Small intestine (tissue), 7 donors: ENCODE measurements around the gene PPP1R3E. TPM values are rescaled to one million over a fixed set of nuclear protein-coding genes. Genes with fewer than 3 reads are reported as not detected.

ENCODE experiments used
- DNase-seq, 2 donors: peaks; one replicate each; pipeline versions ENCODE4 v3.0.0 to v3.0.0-alpha.2; 2013
- FAIRE-seq: peaks from 2 replicates; lab custom pipeline; 2012; peaks lifted over from hg19 to GRCh38; lab: Jason Lieb, UNC
- H3K27ac ChIP-seq, 3 donors: one replicate each; pipeline ENCODE4 v1.5.1; 2013; ENCODE audit warnings: low read length in 2 of 3, mild to moderate bottlenecking in 2 of 3, control low read depth in 1 of 3, inconsistent platforms in 1 of 3, low read depth in 1 of 3, moderate library complexity in 1 of 3
- H3K27me3 ChIP-seq, 3 donors: one replicate each; pipeline ENCODE4 v1.6.1; 2013; ENCODE audit warnings: low read length in 3 of 3, inconsistent platforms in 1 of 3; ENCODE audit not compliant: control insufficient read depth in 3 of 3, insufficient read depth in 3 of 3
- H3K36me3 ChIP-seq, 3 donors: one replicate each; pipeline ENCODE4 v1.6.1; 2013; ENCODE audit warnings: low read length in 3 of 3, inconsistent platforms in 1 of 3, low read depth in 1 of 3, mild to moderate bottlenecking in 1 of 3, moderate library complexity in 1 of 3; ENCODE audit not compliant: control insufficient read depth in 3 of 3, insufficient read depth in 2 of 3
- H3K4me1 ChIP-seq, 3 donors: one replicate each; pipeline ENCODE4 v1.6.1; 2013; ENCODE audit warnings: low read length in 2 of 3, inconsistent platforms in 1 of 3, low read depth in 1 of 3, mild to moderate bottlenecking in 1 of 3, moderate library complexity in 1 of 3; ENCODE audit not compliant: control insufficient read depth in 3 of 3, insufficient read depth in 2 of 3
- H3K4me3 ChIP-seq, 3 donors: one replicate each; pipeline ENCODE4 v1.5.1; 2013; ENCODE audit warnings: low read length in 3 of 3, control low read depth in 1 of 3, inconsistent platforms in 1 of 3, low read depth in 1 of 3, mild to moderate bottlenecking in 1 of 3, moderate library complexity in 1 of 3
- H3K9me3 ChIP-seq, 2 donors: one replicate each; pipeline ENCODE4 v1.6.1; 2013; ENCODE audit warnings: low read depth in 1 of 2, low read length in 1 of 2; ENCODE audit not compliant: control insufficient read depth in 2 of 2, insufficient read depth in 1 of 2
- WGBS, 3 donors: extraction: QIAGEN DNeasy Blood & Tissue Kit; methylation state at CpG; one replicate each; pipeline ENCODE4 v1.1.7; 2013; 5-methylcytosine and 5-hydroxymethylcytosine counted together
- polyA plus RNA-seq, 4 donors: library from polyadenylated mRNA; stranded (reverse) in 3 of 4; unstranded in 1 of 4; fragments of 200-250 nt in 3 of 4; fragments of 120-200 nt in 1 of 4; gene quantifications; one replicate each; pipeline versions ENCODE4 v1.2.1 to v1.2.3, GENCODE V29; 2013
- donor health status: healthy with polysubstance abuse.
- donor health status: control.
- donor health status: control.
- donor health status: Bipolar disorder and iron deficiency.
- donor health status: healthy.

PPP1R3E gene
- polyA plus RNA-seq, 4 donors: 6.7 to 27.0 (median 14.5) TPM

DNA sequence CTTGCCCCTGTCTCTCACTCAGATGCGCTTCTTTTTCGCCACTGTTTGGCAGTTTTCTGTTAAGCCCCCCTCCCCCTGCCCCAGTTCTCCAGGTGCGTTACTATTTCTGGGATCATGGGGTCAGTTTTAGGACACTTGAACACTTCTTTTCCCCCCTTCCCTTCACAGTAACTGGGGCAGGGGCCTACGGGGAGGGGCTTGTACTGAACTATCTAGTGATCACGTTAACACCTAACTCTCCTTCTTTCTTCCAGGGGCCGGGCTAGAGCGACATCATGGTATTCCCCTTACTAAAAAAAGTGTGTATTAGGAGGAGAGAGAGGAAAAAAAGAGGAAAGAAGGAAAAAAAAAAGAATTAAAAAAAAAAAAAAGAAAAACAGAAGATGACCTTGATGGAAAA lies 22.3 kb upstream of the PPP1R3E start:
- Histone ChIP-seq H3K4me1 (peaks cover 2 to 14% (median 3%) of the 10 kb centered on the region in 3 donors), H3K4me3 (no peak overlapping the region), H3K27ac (no peak overlapping the region), H3K36me3 (peaks cover 14 to 28% (median 16%) of the 10 kb centered on the region in 3 donors), H3K9me3 (peaks cover 2% of the 10 kb centered on the region in 2 donors), H3K27me3 (no peaks in the 10 kb centered on the region)
- 87 to 92% (median 88%) methylated on average over 7 of the region's 7 CpGs for WGBS, 3 donors
- DNase-seq (no peak), FAIRE-seq (no peak)

DNA sequence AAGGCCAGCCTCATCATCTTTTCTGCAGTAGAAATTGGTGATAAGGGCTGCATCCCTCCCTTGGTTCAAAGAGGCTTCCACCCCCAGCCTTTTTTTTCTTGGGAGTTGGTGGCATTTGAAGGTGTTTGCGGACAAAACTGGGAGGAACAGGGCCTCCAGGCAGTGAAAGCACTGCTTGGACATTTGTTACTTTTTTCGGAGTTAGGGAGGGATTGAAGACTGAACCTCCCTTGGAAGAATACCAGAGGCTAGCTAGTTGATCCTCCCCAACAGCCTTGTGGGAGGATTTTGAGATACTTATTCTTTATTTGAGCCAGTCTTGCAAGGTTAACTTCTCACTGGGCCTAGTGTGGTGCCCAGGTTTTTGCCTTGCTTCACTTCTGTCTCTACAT lies 21.8 kb upstream of the PPP1R3E start:
- peaks cover 2 to 3% of the 10 kb centered on the region in 2 donors for H3K9me3 ChIP-seq
- no peak overlapping the region for H3K4me3 ChIP-seq
- H3K27ac ChIP-seq: no peak overlapping the region
- peaks cover 14 to 29% (median 16%) of the 10 kb centered on the region in 3 donors for H3K36me3 ChIP-seq
- DNase-seq: no peak
- 89 to 94% (median 91%) methylated on average over 2 of the region's 2 CpGs for WGBS, 3 donors
- peaks cover 2 to 15% (median 3%) of the 10 kb centered on the region in 3 donors for H3K4me1 ChIP-seq
- H3K27me3 ChIP-seq: no peaks in the 10 kb centered on the region
- no peak for FAIRE-seq

DNA sequence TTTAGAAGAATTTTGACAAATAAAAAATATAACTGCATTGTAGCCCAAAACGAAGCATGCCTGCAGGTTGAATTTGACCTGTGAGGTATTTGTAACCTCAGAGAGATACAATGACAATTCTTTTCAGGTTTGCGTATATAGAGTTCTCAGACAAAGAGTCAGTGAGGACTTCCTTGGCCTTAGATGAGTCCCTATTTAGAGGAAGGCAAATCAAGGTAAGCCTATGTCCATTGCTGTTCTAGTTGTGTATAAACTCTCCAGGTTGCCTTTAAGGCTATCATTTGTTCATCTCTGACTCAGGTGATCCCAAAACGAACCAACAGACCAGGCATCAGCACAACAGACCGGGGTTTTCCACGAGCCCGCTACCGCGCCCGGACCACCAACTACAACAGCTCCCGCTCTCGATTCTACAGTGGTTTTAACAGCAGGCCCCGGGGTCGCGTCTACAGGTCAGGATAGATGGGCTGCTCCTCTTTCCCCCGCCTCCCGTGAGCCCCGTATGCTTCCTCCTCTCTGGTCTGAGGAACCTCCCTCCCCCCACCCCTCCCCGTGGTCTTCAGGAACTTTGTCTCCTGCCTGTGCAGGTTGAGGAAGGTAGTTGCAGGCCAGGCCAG lies 21.3 kb upstream of the PPP1R3E start:
- no peaks in the 10 kb centered on the region for H3K27me3 ChIP-seq
- no peak for DNase-seq
- peaks cover 2 to 3% of the 10 kb centered on the region in 2 donors for H3K9me3 ChIP-seq
- FAIRE-seq: no peak
- H3K27ac ChIP-seq: no peak overlapping the region
- no peak overlapping the region for H3K4me3 ChIP-seq
- peaks cover 2 to 15% (median 3%) of the 10 kb centered on the region in 3 donors for H3K4me1 ChIP-seq
- H3K36me3 ChIP-seq: peaks cover 14 to 32% (median 16%) of the 10 kb centered on the region in 3 donors
- WGBS, 3 donors: 83 to 85% (median 84%) methylated on average over 18 of the region's 18 CpGs

DNA sequence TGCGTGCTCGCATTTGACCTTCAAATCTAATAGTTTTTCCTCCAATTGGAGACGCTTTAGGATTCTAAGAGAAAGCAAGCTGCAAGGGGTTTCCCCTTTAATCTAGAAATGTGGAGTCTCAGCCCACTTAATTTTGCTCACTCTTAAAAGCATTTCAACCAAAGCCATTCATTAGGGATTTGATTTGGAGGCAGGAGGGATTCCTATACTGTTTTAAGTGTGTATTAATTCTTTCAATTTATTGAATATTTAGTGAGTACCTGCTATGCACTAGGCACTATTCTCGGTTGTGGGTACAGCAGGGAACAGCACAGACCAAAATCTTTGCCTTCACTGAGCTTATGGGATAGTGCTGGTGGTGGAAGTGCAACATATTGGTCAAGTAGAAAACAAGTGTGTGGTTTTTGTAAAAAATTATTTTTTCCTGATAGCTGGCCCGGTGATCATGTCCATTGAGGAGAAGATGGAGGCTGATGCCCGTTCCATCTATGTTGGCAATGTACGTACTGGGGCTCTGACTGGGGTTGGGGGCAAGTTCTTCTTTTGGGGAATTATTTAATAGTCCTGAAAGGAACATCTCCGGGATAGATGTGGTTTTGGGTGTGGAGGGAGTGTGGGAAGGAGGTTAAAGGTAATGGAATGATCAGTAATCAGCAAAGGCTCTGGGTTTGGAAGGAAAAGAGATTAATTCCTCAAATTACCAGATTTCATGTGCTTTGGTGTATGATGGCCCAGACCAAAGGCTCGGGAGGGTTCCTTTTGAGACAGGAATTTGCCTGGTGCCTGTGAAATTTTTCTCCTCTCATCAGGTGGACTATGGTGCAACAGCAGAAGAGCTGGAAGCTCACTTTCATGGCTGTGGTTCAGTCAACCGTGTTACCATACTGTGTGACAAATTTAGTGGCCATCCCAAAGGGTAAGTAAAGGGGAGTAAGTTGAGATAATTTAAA lies 20.2 kb upstream of the PPP1R3E start:
- FAIRE-seq (no peak), DNase-seq (no peak)
- Histone ChIP-seq H3K27ac (peak overlapping the region in 2 of 3 donors; percentile 91 to 94), H3K9me3 (peaks cover 2 to 3% of the 10 kb centered on the region in 2 donors), H3K27me3 (no peaks in the 10 kb centered on the region), H3K36me3 (peaks cover 14 to 32% (median 16%) of the 10 kb centered on the region in 3 donors), H3K4me3 (peak overlapping the region in 2 of 3 donors; percentile 64 to 71), H3K4me1 (peaks cover 2 to 15% (median 3%) of the 10 kb centered on the region in 3 donors)
- 34 to 44% (median 39%) methylated on average over 10 of the region's 10 CpGs for WGBS, 3 donors

DNA sequence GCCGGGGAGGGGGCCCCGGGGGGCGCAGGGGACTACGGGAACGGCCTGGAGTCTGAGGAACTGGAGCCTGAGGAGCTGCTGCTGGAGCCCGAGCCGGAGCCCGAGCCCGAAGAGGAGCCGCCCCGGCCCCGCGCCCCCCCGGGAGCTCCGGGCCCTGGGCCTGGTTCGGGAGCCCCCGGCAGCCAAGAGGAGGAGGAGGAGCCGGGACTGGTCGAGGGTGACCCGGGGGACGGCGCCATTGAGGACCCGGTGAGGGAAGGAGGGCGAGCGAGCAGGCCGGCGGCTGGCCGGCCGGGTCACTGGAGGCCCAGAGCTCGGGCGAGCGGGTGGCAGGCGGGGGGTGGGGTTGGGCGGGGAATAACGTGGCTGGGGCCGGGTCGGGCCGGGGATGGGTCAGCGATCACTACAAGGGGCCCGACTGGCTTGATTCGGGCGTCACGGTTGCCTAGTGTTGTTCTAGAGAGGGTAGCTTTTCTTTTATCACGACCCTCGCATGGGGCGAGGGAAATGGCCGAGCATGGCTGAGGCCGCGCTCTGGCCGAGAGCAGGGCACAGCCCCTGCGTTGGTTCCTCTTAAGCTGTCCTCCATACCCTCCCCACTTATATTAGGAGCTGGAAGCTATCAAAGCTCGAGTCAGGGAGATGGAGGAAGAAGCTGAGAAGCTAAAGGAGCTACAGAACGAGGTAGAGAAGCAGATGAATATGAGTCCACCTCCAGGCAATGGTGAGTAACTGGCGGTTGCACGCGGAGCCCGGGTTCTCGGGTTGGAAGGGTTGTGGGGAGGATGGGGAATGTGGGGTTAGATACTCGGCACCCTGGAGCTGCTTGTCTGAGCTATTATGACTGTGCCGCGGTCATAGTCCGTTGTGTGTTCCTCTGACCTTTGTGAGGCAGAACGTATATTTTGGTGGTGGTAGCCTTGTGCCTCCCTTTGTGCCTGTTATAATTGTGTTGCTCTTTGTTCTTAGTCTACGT lies 19.2 kb upstream of the PPP1R3E start:
- 0 to 1% (median 0%) methylated on average over 46 to 64 of the region's 64 CpGs for WGBS, 3 donors
- FAIRE-seq: no peak

DNA sequence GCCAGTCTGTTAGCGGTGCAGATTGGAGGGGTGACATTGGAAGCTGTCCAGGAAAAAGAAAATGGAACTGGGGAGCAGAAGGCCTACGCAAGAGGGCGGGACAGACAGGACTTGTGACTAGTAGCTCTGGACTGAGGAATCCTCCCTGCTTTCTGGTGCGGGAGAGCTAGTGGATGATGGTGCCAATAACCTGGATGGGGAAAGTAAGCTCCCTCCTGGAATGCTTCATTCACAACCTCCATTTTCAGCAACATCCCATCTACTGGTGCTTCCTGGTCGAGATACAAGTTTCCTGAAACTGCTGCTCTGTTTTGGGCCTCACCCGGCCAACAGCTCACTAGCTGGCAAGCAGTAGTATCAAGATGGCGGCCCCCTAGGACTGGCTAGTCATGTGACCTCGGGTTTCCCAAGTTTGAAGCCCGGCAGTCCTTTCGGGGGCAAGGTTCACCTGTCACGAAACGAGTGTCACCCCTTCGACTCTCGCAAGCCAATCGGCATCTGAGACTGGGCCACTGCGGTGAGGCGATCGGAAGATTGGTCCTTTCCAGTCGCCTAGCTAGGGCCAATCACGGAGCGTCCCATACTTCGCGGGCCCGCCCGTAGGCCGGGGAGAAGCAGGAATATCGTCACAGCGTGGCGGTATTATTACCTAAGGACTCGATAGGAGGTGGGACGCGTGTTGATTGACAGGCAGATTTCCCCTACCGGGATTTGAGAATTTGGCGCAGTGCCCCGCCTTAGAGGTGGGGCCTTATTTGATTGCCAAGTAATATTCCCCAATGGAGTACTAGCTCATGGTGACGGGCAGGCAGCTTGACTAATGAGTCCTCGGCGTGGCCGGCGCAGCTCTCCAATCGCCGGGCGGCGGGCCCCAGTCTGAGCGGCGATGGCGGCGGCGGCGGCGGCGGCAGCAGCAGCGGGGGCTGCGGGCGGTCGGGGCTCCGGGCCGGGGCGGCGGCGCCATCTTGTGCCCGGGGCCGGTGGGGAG lies 18.2 kb upstream of the PPP1R3E start, which contains the start of gene PABPN1:
Gene PABPN1 (plus strand): TSS at position 874 of the 988 bp plus-strand sequence. CDS start 13 bp downstream, at position 887.
- H3K36me3 ChIP-seq: peaks cover 14 to 42% (median 16%) of the 10 kb centered on the region in 3 donors
- H3K9me3 ChIP-seq: peaks cover 2 to 3% of the 10 kb centered on the region in 2 donors
- H3K27ac ChIP-seq: peak within 1 kb of the TSS; percentile 91 to 99 (median 98)
- peak within 1 kb of the TSS; percentile 64 to 99 (median 71) for H3K4me3 ChIP-seq
- peaks cover 2 to 15% (median 3%) of the 10 kb centered on the region in 3 donors for H3K4me1 ChIP-seq
- no peaks in the 10 kb centered on the region for H3K27me3 ChIP-seq
- FAIRE-seq (peak; percentile 64), DNase-seq (peak; percentile 100)
- WGBS, 3 donors: 4% methylated on average over 56 to 63 of the region's 63 CpGs

More for the DNA sequence above, 19.2 kb upstream of the PPP1R3E start:
- Histone ChIP-seq H3K4me1 (peaks cover 2 to 15% (median 3%) of the 10 kb centered on the region in 3 donors), H3K27me3 (no peaks in the 10 kb centered on the region), H3K36me3 (peaks cover 14 to 37% (median 16%) of the 10 kb centered on the region in 3 donors), H3K4me3 (peak overlapping the region; percentile 64 to 99 (median 71)), H3K9me3 (peaks cover 2 to 3% of the 10 kb centered on the region in 2 donors), H3K27ac (peak overlapping the region; percentile 79 to 94 (median 91))
- peak; percentile 72 to 80 for DNase-seq
